Hematopoietic multipotent progenitor cell treated with erythropoietin and hydrocortisone succinate and interleukin-3 and kit ligand, for 8 days (in vitro differentiated cells): ENCODE measurements around the gene PRAMEF5.
"Not testable (repeated sequence)": the region's sequence is repeated elsewhere in the genome, so short reads cannot be mapped to it uniquely, and the experiment has no call there.

Source experiments
- DNase-seq: peaks from one replicate; pipeline ENCODE4 v3.0.0-alpha.2; 2015

The PRAMEF5 gene

GRCh38 chr1:13279617-13280016 is 25.6 kb downstream of the PRAMEF5 start:
- DNase-seq: not testable (repeated sequence)

DNA sequence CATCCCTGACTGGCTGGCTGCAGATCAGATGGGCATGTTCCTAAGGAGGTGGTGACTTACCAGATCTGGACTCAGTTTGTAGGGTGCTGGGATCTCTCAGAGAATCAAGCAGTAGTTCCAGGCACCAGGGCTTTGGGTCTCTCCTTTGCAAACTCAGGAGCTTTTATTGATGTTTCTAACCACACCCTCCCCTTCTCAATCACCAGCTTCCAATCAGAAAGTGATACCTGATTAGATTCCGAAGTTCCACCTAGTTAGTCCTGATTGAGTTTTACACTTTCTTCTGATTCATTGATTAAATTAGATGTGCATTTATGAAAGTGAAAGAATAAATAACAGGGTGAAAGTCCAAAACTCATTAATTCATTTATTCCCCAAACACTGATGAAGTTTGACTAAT is 31.0 kb downstream of the PRAMEF5 start, which contains the start of gene PRAMEF8:
PRAMEF8 (minus strand) TSS at position 101 of the 400 bp plus-strand sequence. CDS start 1,046 bp downstream, outside the sequence.
- not testable (repeated sequence) for DNase-seq

DNA sequence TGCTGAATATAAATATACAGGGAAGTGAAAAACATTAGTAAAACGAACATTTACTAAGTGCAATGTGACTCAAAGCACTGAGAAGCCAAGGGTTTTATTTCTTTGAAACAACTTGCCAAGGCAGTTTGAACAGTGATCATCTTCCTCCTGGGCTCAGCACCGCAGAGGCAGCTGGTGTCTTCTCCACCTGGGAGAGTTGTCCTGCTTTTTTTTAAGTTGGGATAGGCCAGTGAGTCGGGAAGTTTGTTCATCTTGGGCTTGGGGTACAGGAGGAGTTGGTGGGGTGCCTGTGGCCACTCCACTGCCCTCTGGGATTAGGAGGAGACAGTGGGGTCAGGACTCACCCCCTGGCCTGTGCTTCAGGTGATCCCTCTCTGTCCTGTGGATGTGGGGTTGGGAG is 35.0 kb downstream of the PRAMEF5 start:
- not testable (repeated sequence) for DNase-seq

DNA sequence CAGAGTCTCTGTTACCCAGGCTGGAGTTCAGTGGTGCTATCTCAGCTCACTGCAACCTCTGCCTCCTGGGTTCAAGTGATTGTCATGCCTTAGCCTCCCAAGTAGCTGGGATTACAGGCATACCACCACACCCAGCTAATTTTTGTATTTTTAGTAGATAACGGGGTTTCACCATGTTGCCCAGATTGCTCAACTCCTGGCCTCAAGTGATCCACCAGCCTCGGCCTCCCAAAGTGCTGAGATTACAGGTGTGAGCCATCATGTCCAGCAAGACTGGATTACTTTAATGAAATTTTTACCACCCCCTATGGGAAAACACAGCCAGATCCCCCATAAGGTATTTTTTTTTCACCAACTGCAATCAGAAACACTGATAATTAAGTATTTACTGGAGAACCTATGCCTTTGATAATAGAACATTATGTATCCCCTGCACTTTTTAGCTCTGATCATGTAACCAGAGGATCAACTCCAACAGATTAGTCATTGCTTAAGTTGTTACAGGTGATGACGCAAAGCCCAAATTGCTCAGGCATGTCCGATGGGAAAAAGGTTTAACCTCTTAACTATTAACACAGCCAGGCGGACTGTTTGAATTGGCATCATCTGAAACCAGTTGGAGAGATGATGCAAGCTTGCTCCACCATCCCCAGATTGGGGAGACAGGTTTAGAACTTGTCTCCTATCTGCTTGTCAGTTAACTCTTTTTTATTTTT is 43.4 kb downstream of the PRAMEF5 start:
- not testable (repeated sequence) for DNase-seq

GRCh38 chr1:13298699-13299098 is 44.7 kb downstream of the PRAMEF5 start:
- not testable (repeated sequence) for DNase-seq

- DNase-seq: not testable (repeated sequence)
These were observed 48.2 kb downstream of the PRAMEF5 start for GRCh38 chr1:13302197-13302596.

DNA sequence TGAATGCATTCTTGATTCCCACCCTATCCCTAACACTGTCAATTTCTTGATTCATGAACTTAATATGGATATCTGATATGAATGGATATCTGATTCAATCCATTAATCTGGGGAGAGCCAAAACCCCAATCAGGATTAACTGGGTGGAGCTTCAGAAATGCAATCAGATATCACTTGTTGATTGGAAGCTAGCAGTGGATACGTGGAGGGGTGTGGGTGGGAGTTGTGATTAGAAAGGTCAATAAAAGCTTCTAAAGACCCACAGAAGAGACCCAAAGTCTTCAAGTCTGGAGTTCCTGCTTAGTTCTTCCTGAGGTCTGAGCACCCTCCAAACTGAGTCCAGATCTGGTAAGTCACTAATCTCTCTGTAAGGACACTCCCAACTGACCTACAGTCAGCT is 49.2 kb downstream of the PRAMEF5 start, which contains the start of gene PRAMEF33:
PRAMEF33 (plus strand) TSS at position 301 of the 400 bp plus-strand sequence. CDS start 2,416 bp downstream, outside the sequence.
- not testable (repeated sequence) for DNase-seq
